EL (cell line): ENCODE data around the gene BRD1.

ENCODE experiments used
- DNase-seq: peaks from one replicate; pipeline ENCODE4 v3.0.0-alpha.2; 2016

The BRD1 gene

DNA sequence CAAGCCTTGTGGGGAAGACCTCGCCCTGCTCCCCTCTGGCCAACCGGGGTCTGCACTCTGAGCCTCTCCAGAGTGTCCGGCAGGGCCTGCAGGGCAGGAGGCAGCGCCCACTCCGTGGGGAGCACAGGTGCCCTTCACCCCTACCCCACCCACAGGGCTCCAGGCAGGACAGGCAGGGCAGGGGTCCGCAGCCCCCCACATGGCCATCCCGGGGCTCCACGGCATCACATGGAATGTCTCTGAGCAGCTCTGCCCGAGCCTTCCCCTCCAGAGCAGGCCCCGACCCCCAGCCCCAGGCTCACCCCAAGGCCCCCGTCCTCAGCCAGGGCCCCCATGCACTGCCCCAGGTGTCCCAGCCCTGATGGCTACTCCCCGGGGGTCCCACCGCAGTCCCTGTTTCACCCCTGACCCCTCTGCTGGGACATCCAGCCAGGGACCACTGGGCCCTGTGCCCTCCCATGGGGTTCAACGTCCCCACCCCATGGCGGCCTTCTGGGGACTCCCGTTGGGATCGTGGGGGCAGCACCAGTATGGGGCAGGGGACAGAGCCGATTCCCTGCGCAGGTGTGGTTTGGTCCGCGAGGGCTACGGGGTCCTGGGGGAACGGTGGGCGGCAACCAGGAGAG is 77.7 kb downstream of the BRD1 start:
- DNase-seq: no peak

GRCh38 chr22:49749227-49749626 is 78.4 kb downstream of the BRD1 start:
- DNase-seq: no peak

GRCh38 chr22:49748514-49748913 is 79.2 kb downstream of the BRD1 start:
- no peak for DNase-seq

GRCh38 chr22:49747716-49748115 is 80.0 kb downstream of the BRD1 start:
- DNase-seq: no peak

DNA sequence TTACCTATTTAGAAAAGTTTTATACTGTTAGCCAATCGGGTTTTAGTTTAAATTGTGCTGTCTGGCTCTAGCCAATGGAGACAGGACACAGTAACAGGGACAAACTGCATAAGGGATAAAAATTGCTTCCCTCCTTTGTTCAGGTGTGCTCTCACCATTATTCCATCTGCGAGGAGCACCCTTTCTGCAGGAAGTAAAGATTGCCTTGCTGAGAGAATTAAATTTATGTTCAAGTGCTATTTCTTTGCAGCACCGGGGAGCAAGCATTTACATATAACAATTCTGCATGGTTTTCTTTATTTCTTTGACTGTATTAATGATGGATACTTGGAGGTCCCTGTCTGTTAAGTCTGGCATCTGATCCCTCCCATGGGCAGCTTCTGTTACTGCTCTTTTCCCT is 80.5 kb downstream of the BRD1 start:
- no peak for DNase-seq

GRCh38 chr22:49746065-49746464 is 81.6 kb downstream of the BRD1 start:
- DNase-seq: no peak

DNA sequence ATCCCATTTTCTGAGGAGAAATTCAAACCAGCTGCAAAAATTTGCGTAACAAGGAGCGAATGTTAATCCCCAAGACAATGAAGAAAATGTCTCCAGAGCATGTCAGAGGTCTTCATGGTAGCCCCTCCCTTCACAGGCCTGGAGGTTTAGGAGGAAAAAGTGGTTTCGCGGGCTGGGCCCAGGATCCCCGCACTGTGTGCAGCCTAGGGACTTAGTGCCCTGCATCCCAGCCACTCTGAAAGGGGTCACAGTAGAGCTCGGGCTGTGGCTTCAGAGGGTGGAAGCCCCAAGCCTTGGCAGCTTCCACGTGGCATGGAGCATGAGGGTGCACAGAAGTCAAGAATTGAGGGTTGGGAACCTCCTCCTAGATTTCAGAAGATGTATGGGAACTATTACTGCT is 87.4 kb downstream of the BRD1 start:
- no peak for DNase-seq

- DNase-seq: no peak
These were observed 88.5 kb downstream of the BRD1 start for GRCh38 chr22:49739138-49739537.

DNA sequence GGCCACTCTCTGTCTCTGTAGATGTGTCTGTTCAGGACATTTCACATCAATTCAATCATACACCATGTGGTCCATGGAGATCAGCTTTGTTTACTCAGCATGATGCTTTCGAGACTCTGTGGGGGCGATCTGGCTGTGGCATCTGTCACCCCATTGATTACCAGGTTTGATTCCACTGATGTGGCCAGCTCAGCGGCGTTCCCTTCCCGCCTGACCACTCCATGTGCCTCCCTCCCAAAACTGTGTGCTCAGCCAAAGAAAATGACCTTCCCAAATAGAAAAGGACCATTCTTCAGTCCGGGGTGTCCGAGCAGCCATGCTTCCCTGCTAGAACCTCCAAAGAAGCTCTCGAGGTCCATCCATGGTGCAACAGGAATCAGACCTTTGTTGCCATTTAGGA is 89.1 kb downstream of the BRD1 start:
- no peak for DNase-seq

GRCh38 chr22:49738006-49738405 is 89.7 kb downstream of the BRD1 start:
- no peak for DNase-seq

DNA sequence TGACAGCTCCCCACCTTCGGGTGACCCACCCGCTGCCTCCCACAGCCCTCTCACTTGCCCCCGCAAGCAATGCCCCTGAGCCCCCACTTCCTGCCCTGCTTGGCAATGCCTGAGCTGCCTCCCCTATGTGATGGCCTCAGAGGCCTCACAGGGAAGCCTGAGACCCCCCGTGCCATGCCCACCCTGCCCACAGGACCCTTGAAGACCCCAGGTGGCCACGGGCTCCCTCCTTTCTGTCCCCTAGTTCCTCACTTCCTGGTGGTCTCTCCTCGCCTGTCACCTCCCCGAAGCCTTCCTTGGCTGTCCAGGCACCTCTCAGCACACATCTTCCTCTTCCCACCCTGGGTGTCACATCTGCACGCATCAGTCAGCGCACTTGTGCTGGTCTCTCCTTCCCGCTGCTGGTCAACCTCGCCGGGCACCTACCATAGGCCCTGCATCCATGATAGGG is 90.5 kb downstream of the BRD1 start:
- DNase-seq: no peak

- DNase-seq: no peak
These were observed 91.1 kb downstream of the BRD1 start for GRCh38 chr22:49736538-49736937.

DNA sequence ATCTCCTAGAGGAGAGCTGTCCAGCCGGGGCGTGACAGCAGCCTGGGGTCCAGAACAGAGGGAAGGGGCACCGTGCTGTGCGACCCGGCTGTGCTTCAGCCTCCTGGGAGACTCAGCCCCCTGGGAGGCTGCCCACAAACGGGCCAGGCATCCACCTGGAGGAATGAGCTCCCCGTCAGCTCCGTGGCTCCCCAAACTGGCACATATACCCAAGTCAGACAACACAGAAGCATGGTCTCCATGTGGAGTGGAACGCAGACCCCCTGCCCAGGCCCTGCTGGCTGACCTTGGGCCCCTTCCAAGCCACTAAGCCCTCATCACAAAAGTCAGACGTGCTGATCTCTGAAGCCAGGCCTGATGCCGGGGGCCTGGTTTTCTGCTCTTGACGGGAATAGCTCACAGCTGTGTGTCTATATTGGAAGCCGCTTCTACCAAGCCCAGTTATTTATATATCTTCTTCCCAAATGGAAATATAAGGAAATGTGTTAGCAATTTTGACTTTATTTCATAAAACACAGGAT is 91.7 kb downstream of the BRD1 start:
- no peak for DNase-seq

DNA sequence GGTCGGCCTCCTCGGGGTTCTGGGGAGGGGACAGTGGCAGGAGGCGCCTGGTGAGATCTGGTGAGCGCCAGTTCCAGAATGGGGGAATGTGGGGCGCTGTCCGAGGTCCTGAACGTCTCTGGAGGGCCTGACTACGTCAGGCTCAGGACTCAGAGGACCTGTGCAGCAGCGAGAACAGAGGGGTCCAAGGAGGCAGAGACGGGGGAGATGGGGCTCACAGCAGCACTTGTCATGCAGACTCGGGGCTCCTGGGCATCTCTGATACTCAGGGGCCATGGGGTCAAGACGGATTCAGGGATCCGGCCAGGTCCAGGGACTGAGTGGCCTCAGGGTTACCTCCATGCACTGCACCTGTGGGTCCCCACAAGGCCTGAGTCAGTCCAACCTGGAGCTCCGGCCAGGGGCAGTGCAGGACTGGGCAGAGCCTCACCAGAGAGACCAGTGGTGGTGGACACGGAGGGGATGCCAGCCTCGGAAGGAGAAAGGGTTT is 92.2 kb downstream of the BRD1 start:
- DNase-seq: no peak

- DNase-seq: no peak
These were observed 92.8 kb downstream of the BRD1 start for GRCh38 chr22:49734882-49735281.

DNA sequence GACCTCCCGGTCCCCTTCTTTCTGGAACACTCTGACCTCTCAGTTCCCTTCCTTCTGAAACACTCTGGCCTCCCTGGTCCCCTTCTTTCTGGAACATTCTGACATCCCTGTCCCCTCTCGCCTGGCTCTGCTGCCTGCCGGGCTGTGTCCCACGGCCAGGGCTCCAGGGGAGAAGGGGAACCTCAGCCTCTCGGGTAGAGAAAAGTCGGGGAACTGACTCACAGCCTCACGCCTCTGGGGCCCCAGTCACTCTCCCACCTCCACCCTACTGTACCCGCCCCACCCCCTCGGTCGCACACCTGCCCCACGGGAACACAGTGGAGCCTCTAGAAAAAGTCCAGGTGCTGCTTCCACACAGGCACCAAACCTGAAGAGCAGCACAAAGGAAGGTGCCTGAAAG is 93.3 kb downstream of the BRD1 start:
- no peak for DNase-seq

DNA sequence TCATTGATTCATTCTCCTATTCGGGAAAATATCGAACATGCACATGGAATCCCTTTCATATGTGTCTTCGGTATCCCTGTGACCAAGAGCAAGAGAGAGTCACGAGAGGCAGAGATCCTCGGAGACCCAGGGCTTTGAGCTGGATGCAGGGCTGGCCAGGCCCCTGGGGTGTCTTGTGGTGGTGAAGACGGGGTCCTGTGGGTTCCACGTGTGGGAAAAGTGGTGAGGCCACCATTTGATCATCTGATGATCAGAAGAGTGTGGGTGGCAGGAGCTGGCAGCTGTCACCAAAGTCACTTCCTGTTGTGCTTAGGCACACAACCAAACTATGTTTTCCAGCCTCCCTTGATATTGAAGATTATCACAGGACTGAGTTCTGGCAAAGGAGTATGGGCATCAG is 94.0 kb downstream of the BRD1 start:
- DNase-seq: no peak

- no peak for DNase-seq
These were observed 97.0 kb downstream of the BRD1 start for GRCh38 chr22:49730656-49731055.

- DNase-seq: no peak
These were observed 99.0 kb downstream of the BRD1 start for GRCh38 chr22:49728570-49729271.

DNA sequence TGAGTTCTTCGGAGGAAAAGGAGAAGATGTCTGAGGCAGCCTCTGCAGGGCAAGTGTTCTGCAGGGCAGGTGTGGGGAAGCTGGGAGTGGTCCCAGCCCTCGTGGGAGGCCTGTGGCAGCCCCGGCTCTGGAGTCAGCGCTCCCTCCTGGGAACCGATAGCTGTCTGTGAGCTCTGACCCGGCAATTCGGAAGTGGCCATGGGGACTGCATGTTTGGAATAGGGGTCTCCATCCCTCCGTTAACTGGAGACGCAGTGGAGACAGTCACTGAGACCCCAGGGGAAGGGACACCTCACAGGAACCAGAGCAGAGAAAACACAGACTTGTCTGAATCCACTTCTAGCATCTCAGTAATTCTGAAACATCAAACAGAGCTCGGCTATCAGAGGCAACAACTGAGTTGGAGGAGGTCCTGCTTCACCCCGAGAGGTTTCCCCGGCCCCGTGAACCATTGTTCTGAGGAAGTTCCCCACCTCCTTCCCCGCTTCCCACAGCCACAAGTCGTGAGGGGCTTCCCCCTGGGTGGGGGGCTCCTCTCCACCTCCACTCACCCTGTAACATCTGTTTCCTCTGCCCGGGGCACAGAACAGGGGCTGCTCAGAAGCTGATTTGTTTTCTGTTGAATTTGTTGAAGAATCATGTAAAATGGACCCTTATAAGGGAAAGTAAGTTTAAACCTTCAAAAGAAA is 99.6 kb downstream of the BRD1 start:
- DNase-seq: no peak

DNA sequence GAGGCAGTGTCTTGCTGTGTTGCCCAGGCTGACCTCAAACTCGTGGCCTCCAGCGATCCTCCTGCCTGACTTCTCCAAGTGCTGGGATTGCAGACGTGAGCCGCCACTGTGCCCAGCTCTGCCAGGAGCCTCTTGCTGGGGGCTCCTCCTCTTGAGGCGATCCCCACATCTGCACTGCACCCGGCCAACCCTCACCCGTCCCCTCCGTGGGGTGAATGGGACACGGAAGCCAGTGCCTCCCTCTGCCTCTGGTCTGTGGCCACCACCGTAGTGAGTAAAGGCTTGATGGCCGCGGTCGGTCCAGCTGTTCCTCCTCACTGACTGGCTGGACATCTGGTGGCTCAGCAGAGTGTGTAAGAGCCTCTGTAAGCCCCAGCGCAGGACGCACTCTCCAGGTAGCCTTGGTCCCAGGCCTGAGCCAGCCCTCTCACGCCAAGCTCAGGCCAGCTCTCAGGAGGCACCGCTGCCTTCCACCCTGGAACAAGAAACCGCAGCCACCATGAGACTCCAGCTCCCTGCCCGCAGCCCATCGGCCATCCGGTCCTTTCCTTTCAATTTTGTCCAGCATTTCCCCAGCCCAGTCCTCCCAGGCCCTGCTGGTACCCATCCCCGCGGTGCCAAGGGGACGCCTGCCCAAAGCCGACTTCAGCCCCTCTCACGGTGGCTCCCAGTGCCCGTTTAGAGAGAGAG is 100.3 kb downstream of the BRD1 start:
- no peak for DNase-seq

- DNase-seq: no peak
These were observed 101.0 kb downstream of the BRD1 start for GRCh38 chr22:49726701-49727101.

- DNase-seq: no peak
These were observed 101.5 kb downstream of the BRD1 start for GRCh38 chr22:49726022-49726681.
